Stimulated activated CD8-positive, alpha-beta memory T cell treated with anti-CD3 and anti-CD28 coated beads, Interleukin-4, amount 100 ng/mL, for 1 hour (primary cell): ENCODE data around the gene CDC27.
"Not testable (repeated sequence)": the region's sequence is repeated elsewhere in the genome, so short reads cannot be mapped to it uniquely, and the experiment has no call there.

Source experiments
- DNase-seq, 2 donors: peaks; one replicate each; pipeline ENCODE4 v3.0.0-alpha.2; 2020; ENCODE audit warnings: low read depth in 2 of 2, low spot score in 1 of 2

Gene CDC27

DNA sequence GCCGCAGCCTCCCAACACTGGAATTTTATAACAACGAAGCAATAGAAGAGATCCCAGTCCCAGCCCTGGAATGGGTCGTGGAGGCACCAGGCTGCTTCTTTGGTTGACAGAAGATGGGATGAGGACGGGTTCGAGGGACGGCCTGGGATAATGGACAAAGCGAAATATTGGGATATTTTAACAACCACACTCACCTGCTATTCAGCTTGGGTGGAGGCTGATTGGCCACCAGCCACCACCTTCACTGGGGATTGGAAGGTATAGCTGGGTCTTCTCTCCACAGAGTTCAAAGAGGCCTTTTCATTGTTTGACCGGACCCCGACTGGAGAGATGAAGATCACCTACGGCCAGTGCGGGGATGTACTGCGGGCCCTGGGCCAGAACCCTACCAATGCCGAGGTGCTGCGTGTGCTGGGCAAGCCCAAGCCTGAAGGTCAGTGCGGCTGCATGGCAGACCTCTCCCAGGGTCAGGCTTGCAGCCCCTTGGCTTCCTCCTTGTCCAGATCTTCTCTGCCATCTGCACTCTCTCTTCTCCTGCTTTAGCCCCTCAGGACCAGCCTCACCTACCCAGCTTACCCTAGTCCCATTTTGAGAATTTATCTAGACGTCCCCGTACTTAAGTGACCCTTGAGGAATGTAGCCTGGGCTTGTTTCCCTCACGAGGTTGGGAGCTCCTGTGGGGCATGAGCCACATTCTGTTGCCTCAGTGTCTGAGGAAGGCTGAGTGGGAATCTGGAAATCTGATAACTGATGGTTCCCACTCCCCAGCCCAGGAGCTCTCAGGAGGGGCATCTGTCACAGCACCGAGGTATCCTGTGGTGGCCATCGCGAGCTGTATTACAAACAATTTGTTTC is 30.8 kb upstream of the CDC27 start:
- DNase-seq = no peak

DNA sequence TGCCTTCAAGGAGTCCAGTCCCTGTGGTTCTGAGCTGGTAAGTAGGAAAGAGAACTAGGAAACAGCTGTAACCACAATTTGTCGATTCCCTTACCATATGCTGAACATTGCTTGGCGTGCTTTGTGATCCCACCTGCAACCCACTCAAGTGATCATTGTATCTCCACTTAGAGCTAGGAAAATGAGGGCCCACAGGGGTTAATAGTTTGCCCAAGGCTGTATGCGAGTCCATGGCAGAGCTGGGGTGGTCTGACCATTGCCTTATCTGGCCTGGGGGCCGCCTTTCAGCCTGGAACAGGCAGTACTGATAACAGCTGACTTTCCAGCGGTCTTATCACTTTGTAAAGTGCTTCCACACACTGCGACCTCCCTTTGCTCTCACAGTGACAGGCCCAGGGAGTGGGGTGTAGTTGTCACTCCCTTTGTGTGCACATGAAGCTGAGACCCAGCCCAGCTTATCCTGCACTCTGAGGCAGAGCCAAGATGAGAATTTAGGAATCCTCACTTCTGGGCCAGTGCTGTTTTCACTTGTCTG is 29.9 kb upstream of the CDC27 start:
- DNase-seq = no peak

DNA sequence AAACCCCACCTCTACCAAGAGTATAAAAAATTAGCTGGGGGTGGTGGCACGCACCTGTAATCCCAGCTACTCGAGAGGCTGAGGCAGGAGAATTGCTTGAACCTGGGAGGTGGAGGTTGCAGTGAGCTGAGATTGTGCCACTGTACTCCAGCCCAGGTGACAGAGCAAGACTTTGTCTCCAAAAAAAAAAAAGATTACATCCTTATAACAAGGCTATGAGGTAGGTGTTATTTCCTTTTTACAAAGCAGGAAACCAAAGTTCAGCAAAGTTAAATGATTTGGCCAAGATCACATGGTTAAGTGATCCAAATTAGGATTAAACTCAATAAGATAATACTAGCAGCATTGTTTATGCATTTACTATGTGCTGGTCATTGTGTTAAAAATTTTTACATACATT is 28.2 kb upstream of the CDC27 start:
- not testable (repeated sequence) for DNase-seq

DNA sequence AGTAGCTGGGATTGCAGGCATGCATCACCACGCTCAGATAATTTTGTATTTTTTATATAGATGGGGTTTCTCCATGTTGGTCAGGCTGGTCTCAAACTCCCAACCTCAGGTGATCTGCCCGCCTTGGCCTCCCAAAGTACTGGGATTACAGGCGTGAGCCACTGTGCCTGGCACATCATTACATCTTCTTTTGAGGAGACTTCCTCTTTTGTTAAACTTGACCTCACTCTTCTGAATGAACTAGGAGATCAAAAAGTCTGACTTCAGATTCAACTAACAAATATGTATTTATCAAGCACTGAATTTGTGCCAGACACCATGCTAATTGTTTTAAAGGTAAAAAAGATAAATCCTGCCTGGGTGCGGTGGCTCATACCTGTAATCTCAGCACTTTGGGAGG is 27.7 kb upstream of the CDC27 start:
- not testable (repeated sequence) for DNase-seq

DNA sequence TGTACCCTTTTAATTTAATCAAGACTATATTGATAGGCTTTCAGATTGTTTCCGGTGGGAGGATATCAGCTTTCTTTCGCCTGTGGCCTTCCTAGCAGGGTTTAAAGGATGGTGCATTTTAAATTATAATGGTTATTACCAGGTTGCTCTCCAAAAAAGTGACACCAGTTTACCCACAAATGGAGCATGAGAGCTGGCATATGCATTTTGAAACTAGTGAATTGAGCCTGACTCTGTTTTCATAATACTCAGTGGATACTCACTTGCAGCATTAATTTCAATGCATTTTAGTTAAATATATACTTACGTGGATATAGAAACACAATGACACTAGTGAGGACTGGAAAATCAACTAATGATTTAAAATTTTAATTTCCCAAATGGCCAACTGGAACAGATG is 25.8 kb upstream of the CDC27 start:
- no peak for DNase-seq

DNA sequence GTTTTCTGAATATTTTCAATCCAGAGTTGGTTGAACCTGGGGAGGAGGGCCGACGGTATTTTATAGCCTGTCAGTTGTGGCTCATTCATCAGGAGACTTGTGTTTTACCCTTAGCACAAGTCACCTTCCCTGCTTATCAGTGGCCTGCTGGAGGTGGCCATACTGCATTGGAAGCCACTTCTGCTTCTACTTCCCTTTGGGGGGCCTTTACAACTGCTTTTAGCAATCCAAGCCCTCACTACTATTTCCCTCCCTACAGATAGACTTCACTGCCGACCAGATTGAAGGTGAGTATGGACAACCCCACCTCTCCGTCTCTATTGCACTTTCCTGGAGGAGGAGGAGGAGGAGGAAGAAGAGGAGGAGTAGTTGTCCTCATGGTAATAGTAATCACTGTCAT is 24.4 kb upstream of the CDC27 start:
- DNase-seq = no peak

DNA sequence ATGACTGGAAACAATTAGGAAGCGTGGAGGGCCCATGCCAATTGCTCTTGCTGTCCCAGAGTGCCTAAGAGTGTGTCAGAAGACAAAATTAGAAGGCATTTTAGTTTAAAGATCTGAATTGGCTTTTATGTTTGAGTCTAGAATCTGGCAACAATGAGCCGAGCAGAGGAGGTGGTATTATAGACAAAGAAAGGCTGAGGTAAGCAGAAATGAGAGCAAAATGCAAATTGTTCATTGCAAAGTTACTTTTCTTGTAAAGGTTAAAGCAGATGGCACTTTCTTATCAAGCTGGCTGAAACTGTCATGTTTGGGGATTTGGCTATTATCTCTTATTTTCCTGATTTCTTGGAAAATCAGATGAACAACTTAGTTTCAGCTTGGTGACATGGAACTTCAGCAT is 23.4 kb upstream of the CDC27 start:
- DNase-seq = no peak

DNA sequence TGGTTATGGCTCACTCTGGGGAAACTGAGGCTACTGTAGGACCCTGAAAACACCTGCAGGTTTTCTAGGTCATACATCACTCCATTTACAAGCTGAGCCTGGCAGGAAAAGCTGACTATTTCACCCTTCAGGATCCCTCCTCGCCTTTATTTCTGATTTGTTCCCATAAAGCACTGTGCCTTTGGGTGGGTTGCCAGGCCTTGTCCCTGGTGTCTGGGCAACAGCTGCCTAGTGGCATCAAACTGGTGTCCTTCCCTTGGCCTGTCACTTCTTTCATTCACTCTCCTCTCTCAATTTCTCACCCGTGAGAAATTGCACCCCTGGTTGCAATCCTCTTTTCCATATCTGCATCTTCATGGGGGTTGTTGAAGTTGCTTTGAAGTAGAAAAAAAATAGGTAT is 21.7 kb upstream of the CDC27 start:
- DNase-seq = no peak

DNA sequence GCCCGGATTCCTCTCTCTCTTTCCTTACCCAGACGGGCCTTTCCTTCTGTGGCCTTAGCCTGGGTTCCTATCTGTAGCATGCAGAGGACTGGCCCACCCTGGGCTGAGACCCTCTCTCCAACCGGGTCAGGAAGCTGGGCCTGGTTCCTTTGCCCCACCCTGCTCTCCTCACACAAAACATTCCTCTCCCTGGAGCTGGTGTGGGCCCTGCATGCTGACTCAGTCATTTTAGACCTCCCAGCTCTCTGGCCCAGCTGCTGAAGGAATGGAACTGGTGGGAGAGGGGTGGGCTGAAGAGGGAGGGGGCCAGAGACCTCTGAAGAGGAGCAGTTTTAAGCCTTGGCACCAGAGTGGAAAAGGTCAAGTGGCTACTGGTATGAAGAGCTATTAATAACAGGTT is 21.0 kb upstream of the CDC27 start:
- no peak for DNase-seq

DNA sequence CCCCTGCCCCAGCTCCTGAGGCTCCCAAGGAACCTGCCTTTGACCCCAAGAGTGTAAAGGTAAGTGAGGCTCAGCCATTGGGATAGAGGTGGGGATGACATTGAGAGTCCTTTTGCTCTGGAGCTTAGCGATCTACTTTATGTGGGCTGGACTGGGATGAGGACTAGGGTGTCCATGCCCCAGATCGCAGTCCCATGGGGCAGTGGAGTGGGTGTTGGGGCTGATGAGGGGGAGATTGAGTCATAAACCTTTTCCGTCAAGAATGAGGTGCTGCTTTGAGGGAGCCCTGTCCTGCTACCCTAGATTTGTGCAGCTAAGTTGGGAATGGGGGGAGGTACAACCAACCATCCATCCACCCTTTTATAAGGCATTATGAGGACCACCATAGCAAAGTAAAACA is 20.4 kb upstream of the CDC27 start:
- DNase-seq = no peak

DNA sequence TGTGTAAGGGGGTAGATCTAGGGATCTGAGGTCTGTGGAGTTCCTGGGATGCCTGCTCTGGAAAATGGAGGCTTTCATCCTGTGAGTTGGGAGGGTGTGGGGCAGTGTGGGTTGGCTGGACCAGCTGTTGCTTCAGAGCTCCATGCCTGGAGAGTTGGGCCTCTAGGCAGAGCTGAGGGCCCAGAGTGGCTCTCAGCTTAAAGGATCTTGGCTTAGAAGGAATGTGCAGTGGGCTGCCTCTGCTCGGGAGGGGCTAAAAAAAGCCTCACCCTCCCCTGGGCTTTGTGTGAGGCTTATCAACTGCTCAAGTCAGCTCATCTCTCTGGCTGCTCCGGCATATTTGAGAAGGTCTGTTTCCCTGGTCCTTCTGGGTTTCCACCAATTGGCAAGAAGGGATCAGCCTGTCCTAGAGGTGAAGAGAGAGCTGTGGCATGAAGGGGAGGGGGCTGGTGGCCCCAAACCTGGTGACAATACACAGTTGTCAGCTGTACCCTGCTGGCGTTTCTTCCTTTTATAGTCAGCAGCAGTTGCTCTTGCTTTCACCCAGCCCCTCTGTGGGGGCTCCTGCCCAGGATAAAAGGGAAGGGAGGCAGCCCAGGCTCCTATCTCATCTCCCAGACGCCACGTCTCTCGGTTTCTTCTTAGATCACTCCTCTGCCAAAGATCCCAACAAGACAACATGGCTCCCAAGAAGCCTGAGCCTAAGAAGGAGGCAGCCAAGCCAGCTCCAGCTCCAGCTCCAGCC is 19.8 kb upstream of the CDC27 start, which contains the start of gene MYL4:
MYL4 (plus strand) TSS at position 605 of the 745 bp plus-strand sequence; CDS start at position 680, 75 bp downstream.
- DNase-seq = no peak

DNA sequence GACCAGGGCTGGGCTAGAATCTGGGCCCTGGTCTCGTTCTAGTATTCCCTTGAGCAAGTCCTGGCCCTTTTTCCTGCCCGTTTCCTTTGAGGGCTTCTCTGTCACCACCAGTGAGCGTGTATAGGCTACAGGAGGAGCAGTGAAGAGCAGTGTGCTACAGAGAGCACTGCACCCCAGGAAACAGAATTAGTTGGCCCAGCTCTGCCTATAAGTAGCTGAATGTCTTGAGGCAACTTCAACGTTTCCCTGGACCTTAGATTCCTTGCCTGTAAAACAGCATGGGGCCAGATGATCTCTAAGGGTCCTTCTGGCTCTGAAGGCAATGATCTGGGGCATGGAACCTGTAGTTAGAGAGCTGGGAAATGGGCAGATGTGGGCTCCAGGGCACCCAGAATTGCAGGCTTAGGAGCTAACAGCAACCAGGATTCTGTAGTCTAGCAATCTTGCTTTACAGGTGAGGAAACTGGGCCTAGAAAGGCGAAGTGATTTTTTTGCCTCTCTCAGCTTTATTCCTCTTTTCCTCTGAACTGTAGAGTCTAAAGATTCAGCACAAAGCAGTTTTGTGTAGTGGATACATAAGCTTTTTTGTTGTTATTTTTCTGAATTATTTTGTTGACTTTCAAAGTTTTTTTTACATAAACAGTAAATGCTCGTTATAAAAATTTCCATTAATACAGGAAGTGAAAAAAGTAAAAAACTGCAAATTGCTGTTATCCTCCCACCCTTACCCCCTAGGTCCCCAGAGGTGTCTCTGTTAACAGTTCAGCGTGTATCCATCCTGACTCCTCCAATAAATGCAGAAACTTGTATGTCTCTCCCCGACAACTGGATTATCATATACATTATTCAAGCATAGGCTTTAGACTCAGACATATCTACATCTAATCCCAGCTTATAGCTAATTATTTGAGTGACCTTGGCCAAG is 18.3 kb upstream of the CDC27 start:
- no peak for DNase-seq

DNA sequence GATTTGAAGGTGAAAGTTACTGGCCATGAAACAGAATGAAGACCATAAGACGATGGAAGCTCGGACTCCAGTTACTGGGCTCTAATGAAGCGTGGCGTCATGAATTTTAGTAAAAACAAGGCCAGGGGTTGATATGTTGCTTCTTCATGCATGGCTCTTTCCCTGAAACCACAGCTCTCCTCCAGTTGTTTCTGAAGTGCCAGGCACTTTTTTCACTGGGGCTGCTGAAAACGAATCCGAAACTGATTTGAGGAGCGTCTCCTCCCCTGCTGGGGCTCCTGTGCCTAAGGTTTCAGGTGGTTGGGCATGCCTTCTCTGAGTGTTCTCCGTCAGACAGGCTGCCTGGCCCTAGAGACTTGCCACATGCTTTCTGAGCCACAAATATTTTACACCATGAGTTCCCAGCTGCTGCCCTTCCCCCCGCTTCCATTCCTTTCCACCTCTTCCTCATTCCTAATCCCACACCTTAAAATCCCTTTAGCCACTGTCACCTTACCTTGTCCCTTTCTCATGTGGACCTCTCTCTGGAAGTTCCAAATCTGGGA is 16.4 kb upstream of the CDC27 start:
- DNase-seq = peak in 1 of 2 donors; percentile 29

DNA sequence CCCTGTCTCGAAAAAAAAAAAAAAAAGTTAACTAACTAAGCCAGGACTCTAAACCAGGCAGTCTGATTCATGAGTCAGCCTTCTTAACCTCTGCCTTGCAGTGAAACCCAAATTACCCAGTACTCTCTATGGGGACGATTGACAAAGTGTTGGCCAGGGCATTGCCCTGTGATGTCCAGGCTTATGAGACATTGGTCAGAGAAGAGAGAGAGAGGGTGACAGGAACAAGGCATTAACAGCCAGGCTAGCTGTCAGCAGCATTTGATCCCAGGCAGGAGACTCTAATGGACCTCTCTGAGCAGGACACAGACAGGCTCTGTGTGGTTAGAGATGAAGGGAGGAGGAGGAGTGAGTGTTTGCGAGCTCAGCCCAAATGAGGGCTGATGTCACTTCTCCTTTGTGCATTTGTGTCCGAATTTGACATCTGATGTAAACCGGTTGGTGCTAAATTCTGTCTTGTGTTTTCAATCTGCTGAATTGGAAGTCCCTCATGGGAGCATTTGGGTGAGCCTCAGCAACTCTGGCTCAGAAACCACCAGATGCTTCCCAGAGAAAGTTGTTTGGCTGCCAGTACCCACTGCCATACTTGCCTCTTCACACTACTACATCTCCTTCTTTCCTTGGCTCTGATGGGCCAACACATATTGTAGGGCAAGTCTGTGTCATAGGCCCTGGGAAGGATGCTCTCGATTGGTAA is 15.8 kb upstream of the CDC27 start:
- no peak for DNase-seq

DNA sequence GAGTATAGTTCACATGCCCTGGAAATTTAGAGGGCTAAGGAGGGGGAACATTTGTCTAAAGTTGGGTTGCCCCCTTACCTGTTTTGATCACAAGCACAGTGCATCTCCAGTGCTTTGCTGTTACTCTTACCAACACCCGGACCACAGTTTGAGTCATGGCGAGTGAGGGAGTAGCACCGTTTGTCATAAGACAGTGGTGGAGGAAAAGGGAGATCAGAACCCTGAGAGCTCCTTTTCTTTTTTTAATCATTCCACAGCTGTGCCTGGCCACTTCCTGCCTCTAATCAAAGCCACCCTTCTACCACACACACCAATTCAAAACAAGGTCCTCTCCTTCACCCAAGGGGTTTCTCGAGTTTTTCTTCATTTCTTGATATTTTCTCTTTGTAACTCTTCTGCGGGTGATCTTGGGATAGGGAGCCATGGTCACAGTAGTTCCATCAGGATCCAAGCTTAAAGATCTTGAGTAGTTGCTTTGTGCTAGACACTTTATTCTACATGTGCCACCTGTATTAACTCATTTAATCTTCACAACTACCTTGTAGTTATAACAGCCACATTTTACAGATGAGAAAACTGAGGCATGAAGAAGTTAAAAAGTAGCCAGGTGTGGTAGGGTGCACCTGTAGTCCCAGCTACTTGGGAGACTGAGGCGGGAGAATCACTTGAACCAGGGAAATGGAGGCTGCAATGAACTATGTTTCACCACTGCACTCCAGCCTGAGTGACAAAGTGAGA is 15.1 kb upstream of the CDC27 start:
- peak in 1 of 2 donors; percentile 31 for DNase-seq

DNA sequence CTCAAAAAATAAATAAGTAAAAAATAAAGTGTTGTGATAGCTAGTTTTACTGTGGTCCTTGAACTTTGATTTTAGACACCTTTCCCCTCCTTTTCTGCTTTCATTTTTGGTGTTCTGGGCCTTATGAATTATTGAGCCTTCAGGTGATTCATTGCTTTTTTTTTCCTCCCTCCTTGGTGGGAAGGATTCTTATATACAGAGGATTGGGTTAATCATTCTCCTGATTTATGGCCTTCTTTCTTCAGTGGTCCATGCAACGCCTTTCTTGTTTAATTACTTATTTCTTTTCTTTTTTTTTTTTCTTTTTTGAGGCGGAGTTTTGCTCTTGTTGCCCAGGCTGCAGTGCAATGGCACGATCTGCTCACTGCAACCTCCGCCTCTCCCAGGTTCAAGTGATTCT is 12.1 kb upstream of the CDC27 start:
- no peak for DNase-seq

DNA sequence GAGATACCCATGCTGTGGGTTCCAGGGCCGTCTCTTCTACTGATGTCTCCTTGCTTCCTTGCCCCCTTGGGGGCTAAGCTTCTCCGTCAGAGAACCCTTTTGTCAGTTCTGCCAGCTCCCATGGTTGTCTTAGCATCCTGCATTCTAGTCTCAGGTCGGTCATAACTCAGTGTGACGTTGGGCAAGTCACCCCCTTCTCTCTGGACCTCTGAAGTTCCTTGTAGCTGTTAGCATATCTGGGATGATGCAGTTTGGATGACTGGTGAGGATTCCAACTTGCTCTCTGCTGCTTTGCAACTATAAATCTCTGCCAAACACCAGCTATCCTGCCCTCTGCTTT is 11.2 kb upstream of the CDC27 start:
- no peak for DNase-seq

DNA sequence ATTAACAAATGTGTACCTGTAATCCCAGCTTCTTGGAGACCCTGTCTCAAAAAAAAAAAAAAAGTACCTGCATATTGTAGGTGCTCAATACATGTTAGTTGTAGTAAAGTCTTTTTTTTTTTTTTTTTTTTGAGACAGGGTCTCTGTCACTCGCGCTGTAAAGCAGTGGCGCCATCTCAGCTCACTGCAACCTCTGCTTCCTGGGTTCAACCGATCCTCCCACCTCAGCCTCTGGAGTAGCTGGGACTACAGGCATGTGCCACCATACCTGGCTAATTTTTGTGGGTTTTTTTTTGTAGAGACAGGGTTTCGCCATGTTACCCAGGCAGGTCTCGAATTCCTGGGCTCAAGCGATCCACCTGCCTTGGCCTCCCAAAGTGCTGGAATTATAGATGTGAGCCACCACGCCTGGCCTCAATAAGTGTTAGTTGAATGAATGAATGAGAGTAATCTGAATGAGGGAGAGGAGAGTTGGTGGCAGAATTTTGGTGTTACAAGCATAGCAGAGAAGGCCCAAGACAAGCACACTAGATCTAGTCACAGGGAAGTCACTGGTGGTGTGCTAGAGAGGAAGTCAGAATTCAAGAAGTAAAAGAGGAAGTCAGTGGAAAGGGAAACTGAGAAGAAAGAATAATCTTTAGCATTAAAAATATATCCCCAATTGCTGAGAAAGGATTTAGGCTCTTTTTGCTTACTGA is 10.7 kb upstream of the CDC27 start:
- no peak for DNase-seq

DNA sequence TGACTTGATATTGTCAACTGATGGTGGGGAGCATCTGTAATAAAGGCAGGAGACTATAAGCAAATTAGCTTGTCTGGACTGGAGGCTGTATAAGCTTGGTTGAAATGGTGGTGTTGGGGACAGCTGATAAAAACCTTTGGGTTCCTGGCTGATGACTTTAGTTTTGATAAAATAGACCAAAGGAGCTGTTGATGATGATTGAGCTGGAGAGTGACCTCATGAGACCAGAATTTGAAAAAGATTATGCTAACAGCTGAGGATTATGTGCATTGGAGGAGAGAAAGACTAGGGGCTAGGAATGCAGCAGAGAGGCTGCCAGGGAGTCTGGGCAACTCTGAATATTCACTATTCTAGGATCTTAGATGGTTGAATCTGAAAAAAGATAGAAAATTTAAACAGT is 8.7 kb upstream of the CDC27 start:
- DNase-seq = no peak
